Stimulated activated CD4-positive, alpha-beta T cell treated with anti-CD3 and anti-CD28 coated beads, TNF-alpha, amount 100 ng/mL, for 4 hours (primary cell): ENCODE data around the gene NEURL3.
"Not testable (repeated sequence)": the region's sequence is repeated elsewhere in the genome, so short reads cannot be mapped to it uniquely, and the experiment has no call there.

ENCODE experiments used
- DNase-seq, 3 experiments: peaks; one replicate each; pipeline ENCODE4 v3.0.0-alpha.2; 2020; ENCODE audit warnings: low read depth in 3 of 3

NEURL3 gene

GRCh38 chr2:96485350-96485749 lies 19.8 kb downstream of the NEURL3 start:
- no peak for DNase-seq

GRCh38 chr2:96484091-96484490 lies 21.1 kb downstream of the NEURL3 start:
- no peak for DNase-seq

- DNase-seq: no peak
Observed at GRCh38 chr2:96477458-96477857, 27.7 kb downstream of the NEURL3 start.

- DNase-seq: no peak
Observed at GRCh38 chr2:96471772-96472171, 33.4 kb downstream of the NEURL3 start.

GRCh38 chr2:96470636-96471035 lies 34.5 kb downstream of the NEURL3 start:
- peak in 2 of 3 experiments; percentile 18 to 52 for DNase-seq

- no peak for DNase-seq
Observed at GRCh38 chr2:96470109-96470508, 35.0 kb downstream of the NEURL3 start.

GRCh38 chr2:96468904-96469303 lies 36.3 kb downstream of the NEURL3 start:
- no peak for DNase-seq

GRCh38 chr2:96464651-96465050 lies 40.5 kb downstream of the NEURL3 start:
- no peak for DNase-seq

GRCh38 chr2:96464061-96464460 lies 41.1 kb downstream of the NEURL3 start:
- no peak for DNase-seq

- no peak for DNase-seq
Observed at GRCh38 chr2:96463119-96463518, 42.0 kb downstream of the NEURL3 start.

GRCh38 chr2:96461616-96462015 lies 43.5 kb downstream of the NEURL3 start:
- DNase-seq: not testable (repeated sequence)

- no peak for DNase-seq
Observed at GRCh38 chr2:96452053-96452452, 53.1 kb downstream of the NEURL3 start.

GRCh38 chr2:96449637-96450036 lies 55.5 kb downstream of the NEURL3 start:
- DNase-seq: no peak

GRCh38 chr2:96449174-96449573 lies 56.0 kb downstream of the NEURL3 start:
- DNase-seq: no peak

- DNase-seq: no peak
Observed at GRCh38 chr2:96447726-96448125, 57.4 kb downstream of the NEURL3 start.
